Measurements from ENCODE around the gene CDK5.

CDK5 gene

GRCh38 chr7:151057506-151057988 is at the start of gene CDK5:
CDK5 (minus strand) TSS chr7:151057897; CDS start chr7:151057848, 49 bp downstream.
- no peak for DNase-seq

DNA sequence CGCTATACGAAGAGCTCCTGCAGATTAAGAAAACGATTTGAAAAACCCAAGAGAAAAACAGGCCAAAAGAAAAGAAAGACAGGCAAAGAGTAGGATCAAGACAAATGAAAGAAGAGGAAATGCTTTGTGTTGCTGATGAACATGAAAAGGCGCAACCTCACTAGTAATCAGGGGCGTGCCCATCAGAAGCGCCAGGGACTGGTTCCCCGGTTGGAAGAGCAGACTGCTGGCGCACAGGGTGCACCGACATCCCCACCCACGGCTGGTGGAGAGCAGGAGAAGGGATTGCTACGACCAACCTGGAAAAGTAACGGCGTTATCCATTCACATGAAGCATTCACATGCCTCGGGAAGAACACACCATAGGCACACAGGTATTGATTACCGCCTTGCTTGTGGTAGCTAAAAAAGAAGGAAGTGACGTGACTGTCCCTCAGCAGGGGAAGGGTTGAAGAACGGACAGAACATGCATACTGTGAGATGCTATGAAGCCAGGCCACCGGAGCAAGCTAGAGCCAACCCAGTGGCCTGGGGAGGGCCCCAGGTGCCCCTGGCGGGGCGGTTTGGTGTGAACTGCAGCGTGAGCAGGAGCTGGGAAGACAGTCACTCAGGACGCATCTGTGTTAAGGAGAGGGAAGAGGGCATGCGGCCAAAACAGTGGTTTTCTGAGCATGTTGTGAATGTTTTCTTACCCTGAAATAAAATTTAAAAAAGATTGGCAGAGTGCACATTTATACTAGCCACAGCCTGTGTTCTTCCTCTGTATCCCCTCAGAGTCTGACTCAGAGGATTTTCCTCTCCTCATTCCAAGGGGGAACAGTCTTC is 46.9 kb upstream of the CDK5 start:
- no peak for DNase-seq

- DNase-seq = no peak
These were observed 46.3 kb upstream of the CDK5 start for GRCh38 chr7:151103973-151104372.

DNA sequence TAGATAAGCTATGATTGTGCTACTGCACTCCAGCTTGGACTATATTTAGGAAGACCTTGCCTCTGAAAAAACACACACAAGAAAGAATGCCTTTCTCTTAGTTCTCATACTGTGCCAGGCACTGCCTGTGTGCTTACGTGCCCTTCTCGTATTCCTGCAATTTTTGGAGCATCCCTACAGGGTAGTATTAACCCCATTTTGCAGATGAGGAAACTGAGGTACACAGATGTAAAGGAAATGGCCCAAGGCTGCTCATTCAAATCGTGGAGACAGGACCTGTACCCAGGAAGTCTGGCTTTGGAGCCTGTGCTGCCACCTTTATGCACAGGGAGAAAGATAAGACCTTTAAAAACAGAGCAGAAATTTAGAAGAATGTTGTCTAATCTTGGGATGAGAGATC is 45.3 kb upstream of the CDK5 start:
- no peak for DNase-seq

DNA sequence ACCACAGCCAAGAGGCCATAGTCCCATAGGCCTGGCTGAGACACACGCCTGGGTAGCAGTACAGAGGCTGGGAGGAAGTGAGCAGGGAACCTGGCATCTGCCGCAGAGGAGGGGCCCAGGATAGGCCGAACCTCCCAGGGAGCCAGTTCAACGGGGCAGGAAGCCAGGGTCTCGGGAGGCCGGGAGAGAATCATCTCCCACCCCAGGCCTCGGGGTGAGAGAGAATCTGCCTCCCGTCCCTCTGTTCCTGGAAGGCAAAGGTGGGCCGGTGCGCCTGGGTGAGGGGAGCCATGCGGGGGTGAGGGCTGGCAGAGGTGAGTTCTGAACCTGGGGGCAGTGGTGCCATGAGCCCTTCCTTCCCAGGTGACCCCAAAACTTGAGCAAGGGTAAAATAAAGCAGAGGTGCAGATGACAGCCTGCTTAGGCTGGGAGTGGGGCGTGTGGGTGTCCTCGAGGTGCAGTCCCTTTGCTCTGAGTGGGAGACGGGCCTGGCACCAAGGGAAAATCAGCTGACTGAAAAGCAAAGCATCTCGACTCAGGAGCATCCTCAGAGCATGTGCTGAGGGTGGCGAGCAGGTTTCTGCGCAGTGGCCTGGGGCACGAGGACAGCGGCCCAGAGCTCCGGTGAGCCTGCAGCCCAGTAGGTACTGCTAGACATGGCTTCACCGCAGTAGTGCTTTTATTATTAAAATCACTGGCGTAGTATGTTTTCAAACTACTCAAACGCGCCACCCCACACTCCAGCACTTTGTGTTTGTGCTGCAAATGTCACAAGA is 44.1 kb upstream of the CDK5 start:
- no peak for DNase-seq

DNA sequence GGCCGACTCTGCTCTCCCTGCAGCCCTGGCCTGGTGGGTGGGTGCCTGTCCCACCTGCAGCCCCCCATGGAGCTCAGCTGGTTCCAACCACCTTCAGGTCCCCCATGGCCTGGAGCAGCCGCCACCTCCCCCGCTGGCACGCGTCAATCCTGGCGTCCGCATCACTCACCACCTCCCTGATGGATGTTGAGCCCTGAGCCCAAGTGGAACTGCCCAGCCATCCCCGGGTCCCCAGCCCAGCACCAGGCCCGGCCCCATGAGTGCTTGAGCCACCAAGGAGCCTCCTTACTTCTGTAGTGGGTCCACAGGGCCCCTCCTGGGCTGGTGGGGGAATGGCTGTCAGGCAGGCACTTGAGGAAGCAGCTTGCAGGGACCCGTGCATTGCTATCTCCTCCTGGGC is 43.2 kb upstream of the CDK5 start:
- no peak for DNase-seq

- DNase-seq = no peak
These were observed 42.0 kb upstream of the CDK5 start for GRCh38 chr7:151099486-151100211.

DNA sequence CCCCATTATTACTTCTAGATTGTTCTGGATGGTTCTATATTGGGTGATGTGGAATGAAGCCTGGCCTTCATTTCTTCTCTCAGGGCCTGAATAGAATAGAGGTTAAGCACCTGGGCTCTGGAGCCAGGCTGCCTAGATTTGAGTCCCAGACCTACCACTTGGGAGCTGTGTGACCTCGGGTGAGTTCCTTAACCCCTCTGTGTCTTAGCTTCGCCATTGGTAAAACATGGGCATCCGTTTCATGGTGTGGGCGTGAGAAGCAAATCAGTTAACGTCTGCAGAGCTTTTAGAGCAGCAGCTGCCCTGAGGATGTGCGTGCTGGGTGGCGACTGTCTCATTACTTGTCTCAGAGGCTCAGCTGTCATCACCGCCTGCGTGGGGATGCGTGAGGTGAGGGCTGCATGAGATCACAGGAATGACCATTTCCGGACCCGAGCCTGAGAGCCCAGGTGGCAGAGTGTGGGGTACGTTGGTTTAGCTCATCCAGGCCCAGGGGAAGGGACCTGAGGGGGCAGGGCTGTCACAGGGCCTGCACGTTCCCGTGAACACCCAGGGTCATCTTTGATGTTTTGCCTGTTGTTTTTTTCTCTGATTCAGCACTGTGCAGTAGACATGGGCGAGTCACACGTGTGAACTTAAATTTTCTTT is 38.3 kb upstream of the CDK5 start:
- no peak for DNase-seq

DNA sequence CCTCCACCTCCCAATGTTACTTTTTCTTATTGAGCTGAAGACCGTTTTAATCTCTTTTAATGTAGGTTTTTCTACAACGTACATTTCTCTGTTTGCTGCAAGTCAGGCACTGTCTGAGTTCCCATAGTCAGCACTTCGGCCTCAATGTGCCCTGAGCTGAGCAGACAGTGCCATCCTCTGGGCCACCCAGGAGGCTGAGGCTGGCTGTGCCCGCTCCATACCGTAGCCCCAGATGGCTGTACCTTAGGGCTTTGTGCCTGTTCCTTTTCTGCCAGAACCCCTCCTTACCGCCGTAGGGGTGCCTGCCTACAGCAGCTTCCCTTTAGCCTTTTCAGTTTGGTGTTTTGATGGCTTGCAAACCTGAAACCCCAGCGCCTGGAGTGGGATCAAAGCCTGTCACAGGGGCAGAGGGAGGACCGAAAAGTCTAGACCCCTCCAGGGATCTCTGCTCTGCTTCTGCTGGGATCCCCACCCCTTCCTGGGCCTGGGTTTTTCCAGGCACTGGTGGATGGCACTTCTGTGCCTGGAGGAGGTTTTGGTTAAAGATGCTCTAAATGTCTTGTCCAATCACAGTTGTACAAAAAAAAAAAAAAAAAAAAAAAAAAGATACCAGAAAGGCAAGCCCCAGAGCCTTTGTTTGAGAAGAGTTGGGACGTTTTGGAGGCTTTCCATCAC is 37.6 kb upstream of the CDK5 start:
- no peak for DNase-seq

DNA sequence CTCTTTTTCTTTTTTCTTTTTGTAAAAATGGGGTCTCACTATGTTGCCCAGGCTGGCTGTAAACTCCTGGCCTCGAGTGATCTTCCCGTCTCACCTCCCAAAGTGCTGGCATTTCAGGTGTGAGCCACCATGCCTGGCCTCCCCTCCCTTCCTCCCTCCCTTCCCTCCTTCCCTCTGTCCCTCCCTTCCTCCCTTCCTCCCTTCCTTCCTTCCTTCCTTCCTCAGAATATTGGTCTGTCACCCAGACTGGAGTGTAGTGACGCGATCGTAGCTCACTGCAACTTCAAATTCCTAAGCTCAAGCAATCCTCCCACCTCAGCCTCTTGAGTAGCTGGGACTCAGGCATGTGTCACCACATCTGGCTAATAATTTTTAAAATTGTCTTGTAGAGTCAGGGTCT is 37.0 kb upstream of the CDK5 start:
- no peak for DNase-seq

GRCh38 chr7:151093748-151094147 is 36.1 kb upstream of the CDK5 start:
- no peak for DNase-seq

- DNase-seq = no peak
These were observed 34.3 kb upstream of the CDK5 start for GRCh38 chr7:151091988-151092387.

DNA sequence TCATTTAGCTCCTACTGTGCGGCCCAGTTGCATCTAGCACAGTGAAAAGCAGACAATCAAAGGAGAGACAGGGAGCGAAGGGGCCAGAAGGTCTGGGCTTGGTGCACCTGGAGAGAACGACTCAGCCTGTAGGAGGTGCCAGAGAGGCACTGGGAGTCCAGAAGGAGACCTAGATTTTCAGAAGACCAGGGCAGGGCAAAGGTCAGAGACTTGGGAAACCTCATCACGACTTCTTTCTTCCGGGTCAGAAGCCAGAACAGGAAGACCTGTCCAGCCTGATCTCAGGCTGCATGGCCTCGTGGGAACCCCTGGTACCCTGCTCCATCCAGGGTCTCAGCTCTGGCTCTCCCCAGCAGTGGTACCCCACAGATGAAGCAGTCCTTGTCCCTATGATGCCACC is 33.7 kb upstream of the CDK5 start:
- no peak for DNase-seq

DNA sequence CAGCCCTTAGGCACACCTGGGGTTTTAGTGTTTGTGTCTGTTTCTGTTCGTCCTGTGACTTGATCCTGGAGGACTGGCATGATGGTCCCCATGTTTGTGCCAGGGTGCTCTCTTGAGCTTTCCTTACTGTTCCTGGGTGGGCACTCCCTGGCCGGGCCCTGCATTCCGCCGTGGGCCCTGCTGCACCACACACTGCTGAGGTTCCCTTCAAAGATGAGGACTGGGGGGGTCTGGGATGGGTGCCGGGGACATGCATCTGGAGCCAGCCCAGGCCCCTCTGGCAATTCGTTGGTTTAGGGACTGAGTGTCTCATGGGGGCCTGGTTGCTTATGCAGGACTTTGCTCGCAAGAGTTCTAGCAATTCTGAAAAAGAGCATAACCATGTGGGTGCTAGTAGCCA is 33.3 kb upstream of the CDK5 start:
- DNase-seq = no peak

DNA sequence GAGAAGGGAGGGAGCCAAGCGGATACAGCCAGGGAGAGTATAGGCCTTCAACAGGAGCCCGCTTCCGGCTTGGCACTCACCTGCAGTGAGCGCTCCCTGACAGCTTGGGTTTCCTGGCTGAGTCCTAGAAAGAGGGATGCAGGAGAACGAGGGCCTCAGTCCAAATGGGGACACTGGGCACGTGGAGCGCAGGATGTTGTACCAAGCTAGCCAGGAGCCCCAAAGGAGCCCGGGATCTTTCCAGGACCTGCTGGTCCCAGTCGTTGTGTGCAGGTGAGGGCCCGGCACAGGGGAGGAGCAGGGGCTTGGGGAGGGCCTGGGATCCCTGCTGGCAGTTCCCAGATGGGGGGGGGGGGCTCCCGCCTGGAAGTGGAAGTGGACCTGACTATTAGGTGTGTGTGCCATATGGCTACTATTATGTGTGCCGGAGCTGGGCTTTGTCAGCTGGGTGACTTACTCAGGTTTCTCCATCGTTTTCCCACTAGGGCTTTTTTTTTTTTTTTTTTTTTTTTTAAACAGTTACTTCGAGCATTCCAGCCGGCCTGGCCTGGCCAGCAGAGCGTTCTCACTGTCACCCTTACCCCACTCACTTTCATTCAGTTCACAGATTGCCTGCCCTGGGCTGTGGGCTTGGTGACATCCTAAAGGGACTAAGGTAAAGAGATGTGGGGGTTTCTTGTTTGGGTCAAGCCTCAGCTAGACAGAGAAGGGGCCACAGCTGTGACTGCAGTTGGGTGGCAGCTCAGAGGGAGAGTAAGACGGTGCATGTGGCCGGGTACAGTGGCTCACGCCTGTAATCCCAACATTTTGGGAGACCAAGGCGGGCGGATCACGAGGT is 32.4 kb upstream of the CDK5 start:
- DNase-seq = no peak

- peak; percentile 29 for DNase-seq
These were observed 31.4 kb upstream of the CDK5 start for GRCh38 chr7:151088856-151089699.

GRCh38 chr7:151088019-151088855 is 30.5 kb upstream of the CDK5 start:
- no peak for DNase-seq

- DNase-seq = peak; percentile 25
These were observed 29.7 kb upstream of the CDK5 start for GRCh38 chr7:151087245-151088018.

DNA sequence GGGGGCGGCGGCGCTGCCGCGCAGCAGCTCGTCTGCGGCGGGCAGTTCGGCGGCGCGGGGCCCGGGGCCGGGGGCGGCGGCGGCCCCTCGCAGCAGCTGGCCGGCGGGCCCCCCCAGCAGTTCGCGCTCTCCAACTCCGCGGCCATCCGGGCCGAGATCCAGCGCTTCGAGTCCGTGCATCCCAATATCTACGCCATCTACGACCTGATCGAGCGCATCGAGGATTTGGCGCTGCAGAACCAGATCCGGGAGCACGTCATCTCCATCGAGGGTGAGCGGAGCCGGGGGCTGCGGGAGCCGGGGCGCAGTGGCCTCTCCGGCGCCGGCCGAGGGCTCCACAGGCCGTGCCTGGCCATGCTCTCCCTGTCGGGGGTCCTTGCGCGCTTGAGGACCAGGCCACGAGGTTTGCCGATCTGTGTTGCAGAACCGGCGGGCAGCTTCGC is 29.1 kb upstream of the CDK5 start:
- no peak for DNase-seq
